Endodermal cell (in vitro differentiated cells): ENCODE measurements around the gene SNRNP27. TPM values are rescaled to one million over a fixed set of nuclear protein-coding genes. Genes with fewer than 3 reads are reported as not detected.
"Not testable (repeated sequence)": the region's sequence is repeated elsewhere in the genome, so short reads cannot be mapped to it uniquely, and the experiment has no call there.

Source experiments
- DNase-seq: peaks from one replicate; pipeline ENCODE4 v3.0.0-alpha.2; 2017
- H3K27ac ChIP-seq: 2 replicates; pipeline ENCODE4 v1.5.1; 2013; ENCODE audit warnings: mild to moderate bottlenecking, low read depth, low read length, moderate library complexity
- H3K27me3 ChIP-seq: 2 replicates; pipeline ENCODE4 v1.6.1; 2013; ENCODE audit warnings: mild to moderate bottlenecking, low read length, moderate library complexity; ENCODE audit not compliant: insufficient read depth, control insufficient read depth, poor library complexity, severe bottlenecking
- H3K36me3 ChIP-seq: 2 replicates; pipeline ENCODE4 v1.7.0; 2013; ENCODE audit warnings: mild to moderate bottlenecking, low read length, moderate library complexity; ENCODE audit not compliant: control insufficient read depth, insufficient read depth
- H3K4me1 ChIP-seq: one replicate; pipeline ENCODE4 v1.7.0; 2013; ENCODE audit warnings: low read length; ENCODE audit not compliant: control insufficient read depth, insufficient read depth
- H3K4me3 ChIP-seq: 2 replicates; pipeline ENCODE4 v1.5.1; 2013; ENCODE audit warnings: mild to moderate bottlenecking, low read length, moderate library complexity
- H3K9ac ChIP-seq: 2 replicates; pipeline ENCODE4 v1.6.1; 2013; ENCODE audit warnings: mild to moderate bottlenecking, low read length, moderate library complexity; ENCODE audit not compliant: poor library complexity, severe bottlenecking; ENCODE audit errors: extremely low read depth
- H3K9me3 ChIP-seq: 2 replicates; pipeline ENCODE4 v1.6.1; 2013; ENCODE audit warnings: mild to moderate bottlenecking, low read length, moderate library complexity; ENCODE audit not compliant: control insufficient read depth
- H3K27ac Mint-ChIP-seq: 2 replicates; pipeline ENCODE4 v1.8.0; 2020; ENCODE audit warnings: mixed read lengths
- H3K27me3 Mint-ChIP-seq: 2 replicates; pipeline ENCODE4 v1.8.0; 2021; ENCODE audit warnings: mild to moderate bottlenecking, mixed read lengths; ENCODE audit not compliant: insufficient read depth
- H3K36me3 Mint-ChIP-seq: 2 replicates; pipeline ENCODE4 v1.8.0; 2020; ENCODE audit warnings: low read depth, mixed read lengths
- H3K4me1 Mint-ChIP-seq: 2 replicates; pipeline ENCODE4 v1.8.0; 2020; ENCODE audit warnings: mixed read lengths
- H3K4me3 Mint-ChIP-seq: 2 replicates; pipeline ENCODE4 v1.8.0; 2020; ENCODE audit warnings: mild to moderate bottlenecking, moderate library complexity, mixed read lengths
- H3K9me3 Mint-ChIP-seq: 2 replicates; pipeline ENCODE4 v1.8.0; 2020; ENCODE audit warnings: mild to moderate bottlenecking, mixed read lengths
- WGBS, 2 experiments: methylation state at CpG; one replicate each; pipeline versions ENCODE4 v1.1.5 to v1.1.7; 2013; ENCODE audit warnings: missing lambda C conversion rate in 2 of 2, mixed read lengths in 1 of 2; ENCODE audit not compliant: insufficient coverage in 1 of 2, insufficient read length in 1 of 2; 5-methylcytosine and 5-hydroxymethylcytosine counted together
- total RNA-seq, 2 donors: library from RNA; stranded (reverse); fragmentation: NEBNext Ultra II Directional in 1 of 2; extraction: Animal tissue kit (Norgen Biotek cat#: 25700) in 1 of 2; gene quantifications; 2 replicates in 1 of 2; 3 replicates in 1 of 2; pipeline ENCODE4 v1.2.1, GENCODE V29; 2021
- TF ChIP-seq, protein P1 (sequence below): fragments of 200-600 bp; sonication (generic); conservative IDR thresholded peaks from 2 replicates; pipeline ENCODE4 v1.5.0; 2021; ENCODE audit warnings: antibody characterized with exemption, mild to moderate bottlenecking

SNRNP27 gene
- total RNA-seq, 2 donors from 2014 or later, result 56.2 to 64.9 TPM

DNA sequence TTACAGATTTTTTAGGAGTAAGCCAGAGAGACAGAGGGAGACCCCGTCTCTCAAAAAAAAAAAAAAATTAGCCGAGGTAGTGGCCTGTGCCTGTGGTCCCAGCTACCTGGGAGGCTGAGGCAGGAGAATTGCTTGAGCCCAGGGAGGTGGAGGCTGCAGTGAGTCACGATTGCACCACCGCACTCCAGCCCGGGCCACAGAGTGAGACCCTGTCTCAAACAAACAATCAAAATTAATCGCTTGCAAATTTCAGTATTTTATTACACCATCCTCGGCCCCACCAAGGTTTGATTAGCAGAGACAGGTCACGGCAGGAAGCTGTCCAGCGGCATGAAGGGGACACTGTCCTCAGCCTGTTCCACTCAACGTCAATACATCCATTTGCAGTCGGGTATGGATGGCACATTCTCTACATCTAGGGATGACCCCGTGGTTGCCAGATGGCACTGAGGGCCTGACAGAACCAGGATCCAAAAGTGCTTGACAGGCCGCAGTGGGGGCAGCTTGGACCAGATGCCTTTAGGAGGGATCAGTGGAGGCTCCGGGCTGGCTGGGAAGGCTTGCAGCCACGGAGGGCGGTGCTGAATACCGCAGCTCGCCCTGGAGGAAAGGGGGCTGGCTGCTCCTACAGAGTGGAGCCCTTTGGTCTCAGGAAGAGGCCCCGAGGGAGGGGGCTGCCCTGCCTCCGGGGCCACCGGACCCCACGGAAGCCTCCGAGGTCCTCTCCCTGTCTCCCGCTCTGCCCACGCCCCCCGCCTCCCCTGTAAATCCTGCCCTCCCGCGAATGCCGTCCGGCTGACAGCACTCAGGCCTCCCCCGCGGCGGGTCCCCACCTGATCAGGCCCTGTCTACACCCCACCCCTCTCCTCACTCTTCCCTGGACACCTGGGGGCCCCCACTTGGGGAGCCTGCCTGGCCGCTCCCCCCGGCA, 54.5 kb downstream of the SNRNP27 start:
- Mint-ChIP-seq H3K9me3 (no peaks in the 10 kb centered on the region), H3K27ac (no peak overlapping the region), H3K27me3 (no peaks in the 10 kb centered on the region), H3K4me1 (peaks cover 6% of the 10 kb centered on the region), H3K4me3 (no peak overlapping the region), H3K36me3 (no peaks in the 10 kb centered on the region)
- no peaks in the 10 kb centered on the region for H3K9me3 ChIP-seq
- no peak overlapping the region for H3K4me3 ChIP-seq
- no peak overlapping the region for H3K9ac ChIP-seq
- 71 to 87% methylated on average over 14 to 35 of the region's 35 CpGs for WGBS, 2 experiments
- TF ChIP-seq, protein P1, sequence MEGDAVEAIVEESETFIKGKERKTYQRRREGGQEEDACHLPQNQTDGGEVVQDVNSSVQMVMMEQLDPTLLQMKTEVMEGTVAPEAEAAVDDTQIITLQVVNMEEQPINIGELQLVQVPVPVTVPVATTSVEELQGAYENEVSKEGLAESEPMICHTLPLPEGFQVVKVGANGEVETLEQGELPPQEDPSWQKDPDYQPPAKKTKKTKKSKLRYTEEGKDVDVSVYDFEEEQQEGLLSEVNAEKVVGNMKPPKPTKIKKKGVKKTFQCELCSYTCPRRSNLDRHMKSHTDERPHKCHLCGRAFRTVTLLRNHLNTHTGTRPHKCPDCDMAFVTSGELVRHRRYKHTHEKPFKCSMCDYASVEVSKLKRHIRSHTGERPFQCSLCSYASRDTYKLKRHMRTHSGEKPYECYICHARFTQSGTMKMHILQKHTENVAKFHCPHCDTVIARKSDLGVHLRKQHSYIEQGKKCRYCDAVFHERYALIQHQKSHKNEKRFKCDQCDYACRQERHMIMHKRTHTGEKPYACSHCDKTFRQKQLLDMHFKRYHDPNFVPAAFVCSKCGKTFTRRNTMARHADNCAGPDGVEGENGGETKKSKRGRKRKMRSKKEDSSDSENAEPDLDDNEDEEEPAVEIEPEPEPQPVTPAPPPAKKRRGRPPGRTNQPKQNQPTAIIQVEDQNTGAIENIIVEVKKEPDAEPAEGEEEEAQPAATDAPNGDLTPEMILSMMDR, result no peak
- H3K36me3 ChIP-seq, result no peaks in the 10 kb centered on the region
- no peaks in the 10 kb centered on the region for H3K4me1 ChIP-seq
- H3K27me3 ChIP-seq, result no peaks in the 10 kb centered on the region
- no peak overlapping the region for H3K27ac ChIP-seq
- peak; percentile 60 for DNase-seq

DNA sequence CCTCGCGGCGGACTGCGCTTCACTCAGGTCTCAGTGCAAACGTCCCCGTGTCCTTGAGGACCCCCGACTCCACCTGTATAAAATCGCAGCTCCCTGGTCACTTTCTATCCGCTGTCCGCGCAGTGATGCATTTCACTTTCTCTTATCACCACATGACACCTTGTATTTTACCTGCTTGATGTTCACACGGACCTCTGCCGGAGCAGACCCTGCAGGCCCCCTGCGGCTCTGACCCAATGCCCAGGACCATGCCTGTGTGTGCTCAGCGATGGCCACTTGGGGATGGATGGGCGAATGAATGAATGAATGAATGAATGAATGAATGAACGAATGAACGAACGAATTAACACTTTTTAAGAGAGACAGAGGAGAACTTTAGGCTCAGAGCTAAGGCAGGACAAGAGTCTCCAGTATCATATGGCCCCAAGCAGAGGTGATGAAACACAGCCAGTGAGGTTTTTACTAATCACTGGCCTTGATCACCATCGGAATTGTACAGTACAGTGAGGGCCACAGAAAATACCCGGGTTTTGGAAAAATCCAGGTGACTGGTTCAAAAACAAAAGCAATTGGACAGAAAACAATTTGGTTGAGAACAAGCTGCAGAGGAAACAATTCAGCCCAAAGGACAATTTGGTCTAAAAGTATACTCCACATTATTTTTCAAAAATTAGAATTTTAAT, 55.3 kb downstream of the SNRNP27 start:
- Histone ChIP-seq H3K9ac (no peak overlapping the region), H3K4me3 (no peak overlapping the region), H3K4me1 (no peaks in the 10 kb centered on the region), H3K27ac (no peak overlapping the region), H3K36me3 (no peaks in the 10 kb centered on the region), H3K27me3 (no peaks in the 10 kb centered on the region), H3K9me3 (no peaks in the 10 kb centered on the region)
- WGBS, 2 experiments, result 92 to 93% methylated on average over 14 to 21 of the region's 21 CpGs
- TF ChIP-seq, protein P1, result no peak
- no peak for DNase-seq
- no peak overlapping the region for H3K4me3 Mint-ChIP-seq
- no peaks in the 10 kb centered on the region for H3K9me3 Mint-ChIP-seq
- H3K27me3 Mint-ChIP-seq, result no peaks in the 10 kb centered on the region
- H3K27ac Mint-ChIP-seq, result no peak overlapping the region
- H3K4me1 Mint-ChIP-seq, result peaks cover 6% of the 10 kb centered on the region
- H3K36me3 Mint-ChIP-seq, result no peaks in the 10 kb centered on the region

DNA sequence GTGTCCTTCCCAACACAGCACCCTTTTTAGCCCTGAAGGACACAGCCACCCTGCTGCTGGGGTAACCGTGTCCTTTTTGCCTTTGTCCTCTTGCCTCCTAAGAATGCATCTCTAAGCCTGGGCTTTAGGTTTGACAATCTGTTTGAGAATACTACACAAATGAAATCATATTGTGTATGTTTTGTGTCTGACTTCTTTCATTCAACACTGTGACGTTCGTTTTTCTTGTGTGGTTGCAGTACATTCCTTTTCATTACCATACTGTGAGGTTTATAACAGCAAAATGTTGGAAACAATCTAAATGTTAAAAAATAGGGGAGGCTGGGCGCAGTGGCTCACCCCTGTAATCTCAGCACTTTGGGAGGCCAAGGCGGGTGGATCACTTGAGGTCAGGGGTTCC, 56.5 kb downstream of the SNRNP27 start:
- TF ChIP-seq, protein P1, result no peak
- no peak overlapping the region for H3K4me3 Mint-ChIP-seq
- Histone ChIP-seq H3K27ac (no peak overlapping the region), H3K9me3 (no peaks in the 10 kb centered on the region), H3K36me3 (no peaks in the 10 kb centered on the region), H3K4me1 (no peaks in the 10 kb centered on the region), H3K27me3 (no peaks in the 10 kb centered on the region), H3K4me3 (no peak overlapping the region), H3K9ac (no peak overlapping the region)
- H3K27me3 Mint-ChIP-seq, result peaks cover 3% of the 10 kb centered on the region
- H3K36me3 Mint-ChIP-seq, result no peaks in the 10 kb centered on the region
- DNase-seq, result no peak
- 85 to 86% methylated on average over 2 to 5 of the region's 5 CpGs for WGBS, 2 experiments
- H3K4me1 Mint-ChIP-seq, result peaks cover 6% of the 10 kb centered on the region
- no peaks in the 10 kb centered on the region for H3K9me3 Mint-ChIP-seq
- H3K27ac Mint-ChIP-seq, result no peak overlapping the region

DNA sequence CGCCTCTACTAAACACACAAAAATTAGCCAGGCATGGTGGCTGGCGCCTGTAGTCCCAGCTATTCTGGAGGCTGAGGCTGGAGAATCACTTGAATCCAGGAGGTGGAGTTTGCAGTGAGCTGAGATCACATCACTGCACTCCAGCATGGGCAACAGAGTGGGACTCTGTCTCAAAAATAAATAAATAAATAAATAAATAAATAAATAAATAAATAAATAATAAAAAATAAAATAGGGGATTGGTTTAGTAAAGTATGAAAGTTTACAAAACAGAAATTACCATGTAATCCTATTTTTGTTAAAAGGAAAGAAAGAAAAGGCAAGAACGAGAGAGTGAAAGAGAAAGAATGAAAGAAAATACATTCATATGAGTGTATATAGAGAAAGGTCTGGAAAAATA, 56.9 kb downstream of the SNRNP27 start:
- not testable (repeated sequence) for DNase-seq, H3K36me3 Mint-ChIP-seq, H3K9me3 ChIP-seq, H3K9ac ChIP-seq, H3K27ac ChIP-seq, H3K4me1 Mint-ChIP-seq, H3K27ac Mint-ChIP-seq, H3K27me3 Mint-ChIP-seq, H3K4me3 Mint-ChIP-seq, H3K36me3 ChIP-seq, H3K4me3 ChIP-seq, H3K9me3 Mint-ChIP-seq, H3K27me3 ChIP-seq, H3K4me1 ChIP-seq
- WGBS, 2 experiments, result 89 to 95% methylated on average over 3 of the region's 3 CpGs
